Body of pancreas (tissue), 4 donors: Measurements from ENCODE around the gene AGAP3. TPM values are rescaled to one million over a fixed set of nuclear protein-coding genes. Genes with fewer than 3 reads are reported as not detected.

ENCODE experiments used
- ATAC-seq: fragments of 150-250 bp; one replicate; pipeline ENCODE4 v1.9.1; 2016
- DNase-seq, 4 donors: peaks; one replicate each; pipeline ENCODE4 v3.0.0-alpha.2; 2019
- H3K27ac ChIP-seq, 4 donors: fragments of 200-600 bp; sonication (generic); 1 replicate in 3 of 4; 2 replicates in 1 of 4; pipeline versions ENCODE4 v1.5.1 to v1.6.1; 2016 to 2019; ENCODE audit warnings: mild to moderate bottlenecking in 1 of 4, mixed read lengths in 1 of 4, moderate library complexity in 1 of 4
- H3K27me3 ChIP-seq, 2 donors: fragments of 200-600 bp; sonication (generic); one replicate each; pipeline ENCODE4 v1.6.0; 2016; ENCODE audit warnings: mild to moderate bottlenecking in 1 of 2
- H3K36me3 ChIP-seq, 2 donors: fragments of 200-600 bp; sonication (generic); replicated peaks in 1 of 2; 2 replicates each; pipeline ENCODE4 v1.5.1; 2016; ENCODE audit warnings: low read depth in 2 of 2; ENCODE audit not compliant: insufficient read depth in 1 of 2
- H3K4me1 ChIP-seq: fragments of 200-600 bp; sonication (generic); one replicate; pipeline ENCODE4 v1.6.0; 2016
- H3K4me3 ChIP-seq, 2 donors: fragments of 200-600 bp; sonication (generic); 1 replicate in 1 of 2; 2 replicates in 1 of 2; pipeline ENCODE4 v1.5.1; 2016 to 2019
- H3K9me3 ChIP-seq, 3 donors: fragments of 200-600 bp; sonication (generic); 1 replicate in 2 of 3; 2 replicates in 1 of 3; pipeline ENCODE4 v1.5.1; 2016
- CTCF ChIP-seq, 7 experiments: fragments of 450-650 bp in 4 of 7; fragments of 200-600 bp in 3 of 7; sonication (generic) in 3 of 7; IDR thresholded peaks; one replicate each; pipeline ENCODE4 v1.5.1; 2016 to 2019; ENCODE audit warnings: antibody characterized with exemption in 7 of 7
- POLR2A ChIP-seq, 3 donors: fragments of 450-650 bp; IDR thresholded peaks; one replicate each; pipeline ENCODE4 v1.6.1; 2016; ENCODE audit warnings: antibody characterized with exemption in 3 of 3, mild to moderate bottlenecking in 2 of 3
- WGBS, 2 donors: methylation state at CpG; one replicate each; pipeline ENCODE4 v1.1.5; 2017; 5-methylcytosine and 5-hydroxymethylcytosine counted together
- intact Hi-C: fragments of 100-400 bp; cut with DNase I; formaldehyde crosslinking; loops from one replicate; pipeline ENCODE4 v1.15.1; 2023
- total RNA-seq, 2 donors: library from RNA; depleted of rRNA; stranded (reverse); fragments of >200 nt; gene quantifications; one replicate each; pipeline ENCODE4 v1.1.0, GENCODE V29; 2016

AGAP3 gene
- total RNA-seq, 2 donors from 2014 or later = 45.4 to 104 TPM

GRCh38 chr7:151135866-151136843 is 49.9 kb downstream of the AGAP3 start:
- Histone ChIP-seq H3K4me3 (no peak overlapping the region), H3K27me3 (no peaks in the 10 kb centered on the region), H3K36me3 (peaks cover 0 to 28% of the 10 kb centered on the region in 2 donors), H3K9me3 (no peaks in the 10 kb centered on the region), H3K27ac (no peak overlapping the region), H3K4me1 (no peaks in the 10 kb centered on the region)
- DNase-seq (peak in 1 of 4 donors; percentile 8), ATAC-seq (no peak)
- TF ChIP-seq POLR2A (IDR thresholded peaks at IDR 0.05) (no peak), CTCF (IDR thresholded peaks at IDR 0.05) (no peak)
- WGBS, 2 donors = 86 to 90% methylated on average over 28 to 33 of the region's 33 CpGs
- intact Hi-C loops = no loop called here

- H3K27me3 ChIP-seq = no peaks in the 10 kb centered on the region
- no peak for ATAC-seq
- DNase-seq = peak in 1 of 4 donors; percentile 4
- TF ChIP-seq CTCF (IDR thresholded peaks at IDR 0.05) = no peak
- TF ChIP-seq POLR2A (IDR thresholded peaks at IDR 0.05) = no peak
- H3K4me1 ChIP-seq = peaks cover under 1% of the 10 kb centered on the region
- H3K36me3 ChIP-seq = peaks cover 0 to 28% of the 10 kb centered on the region in 2 donors
- H3K9me3 ChIP-seq = no peaks in the 10 kb centered on the region
- intact Hi-C loops = no loop called here
- H3K27ac ChIP-seq = no peak overlapping the region
- H3K4me3 ChIP-seq = no peak overlapping the region
- WGBS, 2 donors = 89 to 90% methylated on average over 22 of the region's 22 CpGs
Measured at GRCh38 chr7:151137076-151137675, 50.9 kb downstream of the AGAP3 start.

- peaks cover 6% of the 10 kb centered on the region for H3K4me1 ChIP-seq
- DNase-seq (peak in 1 of 4 donors; percentile 5), ATAC-seq (no peak)
- peaks cover 0 to 25% of the 10 kb centered on the region in 2 donors for H3K36me3 ChIP-seq
- H3K27ac ChIP-seq = no peak overlapping the region
- H3K27me3 ChIP-seq = no peaks in the 10 kb centered on the region
- TF ChIP-seq CTCF (IDR thresholded peaks at IDR 0.05) (no peak), POLR2A (IDR thresholded peaks at IDR 0.05) (no peak)
- intact Hi-C loops = no loop called here
- 87 to 89% methylated on average over 10 to 11 of the region's 11 CpGs for WGBS, 2 donors
- no peak overlapping the region for H3K4me3 ChIP-seq
- H3K9me3 ChIP-seq = no peaks in the 10 kb centered on the region
Measured at GRCh38 chr7:151137791-151138152, 51.5 kb downstream of the AGAP3 start.

- 87 to 94% methylated on average over 22 to 30 of the region's 30 CpGs for WGBS, 2 donors
Measured at GRCh38 chr7:151138153-151138851, 52.0 kb downstream of the AGAP3 start.

More at GRCh38 chr7:151138153-151138851, 52.0 kb downstream of the AGAP3 start:
- no peak overlapping the region for H3K27ac ChIP-seq
- ATAC-seq (no peak), DNase-seq (peak in 1 of 4 donors; percentile 9)
- peaks cover 0 to 24% of the 10 kb centered on the region in 2 donors for H3K36me3 ChIP-seq
- H3K4me3 ChIP-seq = no peak overlapping the region
- intact Hi-C loops = no loop called here
- no peak for TF ChIP-seq CTCF (IDR thresholded peaks at IDR 0.05)
- TF ChIP-seq POLR2A (IDR thresholded peaks at IDR 0.05) = no peak
- peaks cover 11% of the 10 kb centered on the region for H3K4me1 ChIP-seq
- H3K9me3 ChIP-seq = no peaks in the 10 kb centered on the region
- H3K27me3 ChIP-seq = no peaks in the 10 kb centered on the region
